PC-9 (cell line): Measurements from ENCODE around the gene NATD1. TPM values are rescaled to one million over a fixed set of nuclear protein-coding genes. Genes with fewer than 3 reads are reported as not detected.
"Not testable (repeated sequence)": the region's sequence is repeated elsewhere in the genome, so short reads cannot be mapped to it uniquely, and the experiment has no call there.

Experiments used
- BruUV-seq: library from RNA; stranded (reverse); fragments of 400-500 nt; replicated peaks from 2 replicates; lab custom pipeline; 2021; lab: Mats Ljungman, UMichigan
- CTCF ChIA-PET: fragments of 300-600 bp; sonication (Branson Sonifier 250); formaldehyde crosslinking; loops from one replicate; lab custom pipeline; 2022; ENCODE audit warnings: antibody characterized with exemption; lab: Charles Lee
- POLR2A ChIA-PET: fragments of 300-600 bp; sonication (Branson Sonifier 250); formaldehyde crosslinking; loops from one replicate; lab custom pipeline; 2022; ENCODE audit warnings: antibody characterized with exemption; ENCODE audit not compliant: unreplicated experiment; lab: Charles Lee
- DNase-seq, 2 experiments: peaks; one replicate each; pipeline versions ENCODE4 v3.0.0 to v3.0.0-alpha.2; 2015 to 2022; ENCODE audit warnings: mixed read lengths in 1 of 2
- H2AFZ ChIP-seq: fragments of 200-600 bp; sonication (generic); 2 replicates; pipeline ENCODE4 v1.8.1; 2017; ENCODE audit warnings: antibody characterized with exemption
- H3F3A ChIP-seq: fragments of 200-600 bp; sonication (generic); 2 replicates; pipeline ENCODE4 v1.8.1; 2017; ENCODE audit warnings: antibody characterized with exemption, mild to moderate bottlenecking, low read depth; ENCODE audit not compliant: insufficient read depth
- H3K27ac ChIP-seq: fragments of 200-600 bp; sonication (generic); 2 replicates; pipeline ENCODE4 v1.6.1; 2016; ENCODE audit warnings: mixed run types
- H3K27me3 ChIP-seq: fragments of 200-600 bp; sonication (generic); 2 replicates; pipeline ENCODE4 v1.6.1; 2016; ENCODE audit warnings: low read depth, mixed run types; ENCODE audit not compliant: insufficient read depth
- H3K36me3 ChIP-seq: fragments of 200-600 bp; sonication (generic); 2 replicates; pipeline ENCODE4 v1.6.1; 2016; ENCODE audit warnings: low read depth, mixed run types
- H3K4me1 ChIP-seq: fragments of 200-600 bp; sonication (generic); replicated peaks from 2 replicates; pipeline ENCODE4 v1.6.1; 2016; ENCODE audit warnings: mixed run types; ENCODE audit not compliant: insufficient read depth
- H3K4me2 ChIP-seq: fragments of 200-600 bp; sonication (generic); 2 replicates; pipeline ENCODE4 v1.6.1; 2017; ENCODE audit warnings: mixed run types
- H3K4me3 ChIP-seq: fragments of 200-600 bp; sonication (generic); 2 replicates; pipeline ENCODE4 v1.6.1; 2016; ENCODE audit warnings: mixed run types
- H3K79me2 ChIP-seq: fragments of 200-600 bp; sonication (generic); 2 replicates; pipeline ENCODE4 v1.6.1; 2017; ENCODE audit warnings: low read depth, mixed run types
- H3K9me2 ChIP-seq: fragments of 200-600 bp; sonication (generic); 2 replicates; pipeline ENCODE4 v1.8.1; 2017; ENCODE audit warnings: mild to moderate bottlenecking; ENCODE audit not compliant: insufficient read depth
- H3K9me3 ChIP-seq: fragments of 200-600 bp; sonication (generic); 2 replicates; pipeline ENCODE4 v1.8.1; 2016; ENCODE audit warnings: low read depth; ENCODE audit not compliant: insufficient read depth
- H4K20me1 ChIP-seq: fragments of 200-600 bp; sonication (generic); 2 replicates; pipeline ENCODE4 v1.8.1; 2017; ENCODE audit not compliant: insufficient read depth
- EZH2 ChIP-seq: fragments of 200-600 bp; sonication (generic); IDR thresholded peaks from 2 replicates; pipeline ENCODE4 v1.8.0; 2017; ENCODE audit warnings: antibody characterized with exemption, low read depth
- intact Hi-C: fragments of 100-400 bp; cut with micrococcal nuclease; formaldehyde crosslinking; loops from one replicate; pipeline ENCODE4 v1.10.0; 2022; ENCODE audit not compliant: unreplicated experiment
- total RNA-seq: library from RNA; stranded (reverse); gene quantifications from 2 replicates; pipeline ENCODE4 v1.2.3, GENCODE V29; 2021
- TF ChIP-seq, protein P1 (sequence below): fragments of 200-600 bp; sonication (generic); conservative IDR thresholded peaks from 2 replicates; pipeline ENCODE4 v1.6.1; 2017; ENCODE audit warnings: mixed run types, antibody characterized with exemption, mild to moderate bottlenecking, moderate library complexity

NATD1 gene
- total RNA-seq, 1 experiment from 2014 or later = 5.4 TPM

DNA sequence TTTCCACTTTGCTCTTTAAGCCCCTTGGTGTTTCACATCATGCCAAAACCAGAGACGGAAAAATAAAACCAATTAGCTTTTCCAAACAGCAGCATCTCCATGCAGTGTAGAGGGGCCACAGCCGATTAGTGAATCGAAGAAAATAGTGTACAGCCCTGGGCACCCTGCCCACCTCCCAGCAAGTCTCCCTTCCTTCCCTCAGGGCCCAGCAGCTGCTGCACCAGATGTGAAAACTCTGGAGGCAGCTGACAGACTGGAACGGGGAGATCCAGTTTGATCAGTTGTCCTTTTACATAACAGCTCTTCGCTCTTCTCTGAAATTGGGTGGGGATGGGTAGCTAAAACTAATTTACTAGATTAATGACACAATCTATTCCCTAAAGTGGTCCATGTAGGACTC lies 58.5 kb downstream of the NATD1 start:
- POLR2A ChIA-PET = no interaction called here
- peaks cover 8% of the 10 kb centered on the region for H4K20me1 ChIP-seq
- no peaks in the 10 kb centered on the region for H3F3A ChIP-seq
- H3K79me2 ChIP-seq = 0 out of 2 replicates have a peak, but pooled peaks cover 5% of the 10 kb centered on the region
- H3K9me3 ChIP-seq = no peaks in the 10 kb centered on the region
- TF ChIP-seq EZH2 = no peak
- TF ChIP-seq, protein P1, sequence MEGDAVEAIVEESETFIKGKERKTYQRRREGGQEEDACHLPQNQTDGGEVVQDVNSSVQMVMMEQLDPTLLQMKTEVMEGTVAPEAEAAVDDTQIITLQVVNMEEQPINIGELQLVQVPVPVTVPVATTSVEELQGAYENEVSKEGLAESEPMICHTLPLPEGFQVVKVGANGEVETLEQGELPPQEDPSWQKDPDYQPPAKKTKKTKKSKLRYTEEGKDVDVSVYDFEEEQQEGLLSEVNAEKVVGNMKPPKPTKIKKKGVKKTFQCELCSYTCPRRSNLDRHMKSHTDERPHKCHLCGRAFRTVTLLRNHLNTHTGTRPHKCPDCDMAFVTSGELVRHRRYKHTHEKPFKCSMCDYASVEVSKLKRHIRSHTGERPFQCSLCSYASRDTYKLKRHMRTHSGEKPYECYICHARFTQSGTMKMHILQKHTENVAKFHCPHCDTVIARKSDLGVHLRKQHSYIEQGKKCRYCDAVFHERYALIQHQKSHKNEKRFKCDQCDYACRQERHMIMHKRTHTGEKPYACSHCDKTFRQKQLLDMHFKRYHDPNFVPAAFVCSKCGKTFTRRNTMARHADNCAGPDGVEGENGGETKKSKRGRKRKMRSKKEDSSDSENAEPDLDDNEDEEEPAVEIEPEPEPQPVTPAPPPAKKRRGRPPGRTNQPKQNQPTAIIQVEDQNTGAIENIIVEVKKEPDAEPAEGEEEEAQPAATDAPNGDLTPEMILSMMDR = no peak
- no peak overlapping the region for H3K27ac ChIP-seq
- H3K9me2 ChIP-seq = no peaks in the 10 kb centered on the region
- no peaks in the 10 kb centered on the region for H3K27me3 ChIP-seq
- H2AFZ ChIP-seq = no peak overlapping the region
- no peaks in the 10 kb centered on the region for H3K4me1 ChIP-seq
- intact Hi-C loops = no loop called here
- H3K4me2 ChIP-seq = no peak overlapping the region
- no peak overlapping the region for H3K4me3 ChIP-seq
- H3K36me3 ChIP-seq = peaks cover 9% of the 10 kb centered on the region; the same call in 1 of the 2 replicates
- BruUV-seq = no TSS peak
- DNase-seq = no peak
- CTCF ChIA-PET = no interaction called here

DNA sequence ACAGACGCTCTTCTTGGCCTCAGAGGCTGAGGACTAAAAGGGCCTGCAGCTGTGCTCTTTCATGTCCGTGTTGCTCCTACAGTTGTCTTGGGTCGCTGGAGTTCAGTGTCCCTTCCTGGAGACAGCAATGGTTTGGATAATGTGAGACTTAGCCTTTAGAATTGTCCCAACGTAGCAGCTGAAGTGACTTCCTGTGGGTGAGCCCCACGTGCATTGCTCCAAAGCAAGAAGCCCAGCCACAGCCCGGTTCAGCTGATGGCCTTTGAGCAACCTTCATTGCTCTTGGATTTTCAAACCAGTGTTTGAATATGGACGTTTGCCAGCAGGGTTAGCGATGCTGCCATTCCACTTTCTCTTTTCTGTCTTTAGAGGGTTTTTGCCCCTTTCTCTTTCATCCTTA lies 59.0 kb downstream of the NATD1 start:
- H3K27me3 ChIP-seq = no peaks in the 10 kb centered on the region
- no peak for DNase-seq
- 0 out of 2 replicates have a peak, but pooled peaks cover under 1% of the 10 kb centered on the region for H3K79me2 ChIP-seq
- intact Hi-C loops = no loop called here
- H3K27ac ChIP-seq = no peak overlapping the region
- no peaks in the 10 kb centered on the region for H3K9me2 ChIP-seq
- H4K20me1 ChIP-seq = peaks cover 3% of the 10 kb centered on the region; the same call in 1 of the 2 replicates
- H3K4me1 ChIP-seq = no peaks in the 10 kb centered on the region
- POLR2A ChIA-PET = no interaction called here
- BruUV-seq = no TSS peak
- H3K4me3 ChIP-seq = no peak overlapping the region
- no peak overlapping the region for H3K4me2 ChIP-seq
- no peaks in the 10 kb centered on the region for H3K9me3 ChIP-seq
- H3K36me3 ChIP-seq = peaks cover 9% of the 10 kb centered on the region; the same call in 1 of the 2 replicates
- CTCF ChIA-PET = no interaction called here
- TF ChIP-seq EZH2 = no peak
- TF ChIP-seq, protein P1 = no peak
- H3F3A ChIP-seq = no peaks in the 10 kb centered on the region
- H2AFZ ChIP-seq = no peak overlapping the region

DNA sequence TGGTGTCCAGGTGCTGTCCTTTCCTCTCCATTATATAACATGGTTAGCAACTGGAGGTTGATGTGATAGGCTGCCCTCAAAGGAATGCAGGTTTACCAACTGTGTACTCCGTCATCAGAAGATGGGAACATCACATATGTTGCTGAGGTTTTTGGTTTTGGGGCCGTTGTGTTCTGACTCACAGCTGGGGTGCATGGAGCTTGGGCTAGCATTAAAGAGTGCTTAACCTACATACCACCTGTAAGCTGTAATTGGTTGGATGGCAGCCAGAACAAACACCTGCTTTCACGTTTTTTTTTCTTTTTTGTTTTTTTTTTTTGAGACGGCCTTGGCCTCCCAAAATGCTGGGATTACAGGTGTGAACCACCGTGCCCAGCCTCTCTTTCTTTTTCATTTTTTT lies 60.2 kb downstream of the NATD1 start:
- H3K27ac ChIP-seq = no peak overlapping the region
- no peaks in the 10 kb centered on the region for H3F3A ChIP-seq
- POLR2A ChIA-PET = no interaction called here
- no peaks in the 10 kb centered on the region for H3K79me2 ChIP-seq
- no peaks in the 10 kb centered on the region for H3K9me3 ChIP-seq
- no peaks in the 10 kb centered on the region for H4K20me1 ChIP-seq
- intact Hi-C loops = no loop called here
- no peaks in the 10 kb centered on the region for H3K4me1 ChIP-seq
- H3K4me2 ChIP-seq = no peak overlapping the region
- CTCF ChIA-PET = no interaction called here
- TF ChIP-seq, protein P1 = no peak
- H3K27me3 ChIP-seq = no peaks in the 10 kb centered on the region
- no TSS peak for BruUV-seq
- H3K9me2 ChIP-seq = no peaks in the 10 kb centered on the region
- H2AFZ ChIP-seq = no peak overlapping the region
- peaks cover 8% of the 10 kb centered on the region; the same call in 1 of the 2 replicates for H3K36me3 ChIP-seq
- no peak for DNase-seq
- H3K4me3 ChIP-seq = no peak overlapping the region

DNA sequence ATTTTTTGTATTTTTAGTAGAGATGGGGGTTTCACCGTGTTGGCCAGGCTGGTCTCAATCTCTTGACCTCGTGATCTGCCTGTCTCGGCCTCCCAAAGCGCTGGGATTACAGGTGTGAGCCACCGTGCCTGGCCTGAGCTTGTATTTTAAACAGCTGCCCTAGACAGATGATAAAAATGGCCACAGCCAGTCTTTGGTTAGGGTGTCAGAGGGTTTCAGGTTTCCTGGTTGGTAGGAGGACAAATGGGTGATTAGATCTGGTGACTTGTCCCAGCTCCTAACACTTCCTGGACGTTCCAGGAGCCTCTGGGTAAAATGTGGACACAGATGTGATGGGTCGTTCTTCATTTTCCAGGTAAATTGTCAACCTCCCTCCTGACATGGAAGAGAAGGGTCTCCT lies 60.8 kb downstream of the NATD1 start:
- H3K4me1 ChIP-seq, H3F3A ChIP-seq, H3K4me3 ChIP-seq, H3K79me2 ChIP-seq, intact Hi-C loops, BruUV-seq, DNase-seq, H3K36me3 ChIP-seq, POLR2A ChIA-PET, H4K20me1 ChIP-seq, H3K9me2 ChIP-seq, H3K4me2 ChIP-seq, H2AFZ ChIP-seq, H3K27me3 ChIP-seq, CTCF ChIA-PET, H3K27ac ChIP-seq, H3K9me3 ChIP-seq: not testable (repeated sequence)
